Heart right ventricle (tissue), 16 donors: ENCODE measurements around the gene S100A11. TPM values are rescaled to one million over a fixed set of nuclear protein-coding genes. Genes with fewer than 3 reads are reported as not detected.
A peak's percentile ranks its signal among the peaks of the same experiment; 100 is the strongest.

Source experiments
- ATAC-seq, 8 donors: fragments of 200-7000 bp; cut with Tn5 transposase; one replicate each; pipeline ENCODE4 v1.9.1; 2020; ENCODE audit warnings: mild to moderate bottlenecking in 8 of 8, moderate library complexity in 8 of 8, moderate number of reproducible peaks in 1 of 8
- DNase-seq, 2 donors: peaks; one replicate each; pipeline ENCODE4 v3.0.0-alpha.2; 2020
- H3K27ac ChIP-seq, 10 donors: fragments of 200-600 bp; sonication (generic) in 2 of 10; one replicate each; pipeline versions ENCODE4 v1.5.0 to v1.8.0; 2020 to 2022; ENCODE audit warnings: mild to moderate bottlenecking in 3 of 10
- H3K27me3 ChIP-seq, 7 donors: fragments of 200-600 bp; one replicate each; pipeline ENCODE4 v1.8.0; 2021 to 2022; ENCODE audit warnings: mild to moderate bottlenecking in 2 of 7
- H3K36me3 ChIP-seq, 9 donors: fragments of 200-600 bp; sonication (generic) in 1 of 9; one replicate each; pipeline versions ENCODE4 v1.5.0 to v1.8.0; 2020 to 2022; ENCODE audit warnings: mild to moderate bottlenecking in 2 of 9
- H3K4me1 ChIP-seq, 9 donors: fragments of 200-600 bp; sonication (generic) in 1 of 9; one replicate each; pipeline versions ENCODE4 v1.5.0 to v1.8.0; 2020 to 2022; ENCODE audit warnings: mild to moderate bottlenecking in 4 of 9
- H3K4me3 ChIP-seq, 10 donors: fragments of 200-600 bp; sonication (generic) in 2 of 10; one replicate each; pipeline versions ENCODE4 v1.5.0 to v1.8.0; 2020 to 2022; ENCODE audit warnings: mild to moderate bottlenecking in 7 of 10, moderate library complexity in 2 of 10
- H3K9me3 ChIP-seq, 11 donors: fragments of 200-600 bp in 10 of 11; sonication (generic) in 2 of 11; one replicate each; pipeline versions ENCODE4 v1.5.0 to v1.8.0; 2013 to 2022; ENCODE audit warnings: mild to moderate bottlenecking in 2 of 11, control low read depth in 1 of 11, moderate library complexity in 1 of 11
- whole genome bisulfite sequencing, 2 donors: extraction: QIAGEN DNeasy Blood & Tissue Kit; methylation state at CpG; one replicate each; pipeline ENCODE4 v1.1.7; 2013; ENCODE audit warnings: inconsistent platforms in 1 of 2; 5-methylcytosine and 5-hydroxymethylcytosine counted together
- intact Hi-C, 10 donors: fragments of 100-400 bp; cut with DNase I; formaldehyde crosslinking; loops; one replicate each; pipeline versions ENCODE4 v1.11.1 to v1.14.2; 2022
- polyA plus RNA-seq, 2 donors: library from polyadenylated mRNA; stranded (reverse); fragments of 200-250 nt; gene quantifications; one replicate each; pipeline ENCODE4 v1.2.3, GENCODE V29; 2013
- total RNA-seq, 10 donors: library from RNA; stranded (reverse); fragmentation: NEBNext Ultra II Directional in 3 of 10; extraction: Animal tissue kit (Norgen Biotek cat#: 25700) in 3 of 10; gene quantifications; one replicate each; pipeline versions ENCODE4 v1.2.1 to v1.2.4, GENCODE V29; 2021 to 2023
- TF ChIP-seq, protein P1 (sequence below), 9 donors: fragments of 200-600 bp; sonication (generic) in 2 of 9; IDR thresholded peaks; one replicate each; pipeline versions ENCODE4 v1.5.0 to v1.8.0; 2021 to 2022; ENCODE audit warnings: antibody characterized with exemption in 9 of 9, mild to moderate bottlenecking in 5 of 9, moderate library complexity in 1 of 9
- donor health status: Arrhythmogenic right ventricular cardiomyopathy.
- donor health status: ischemic (EF 13 %, LVEDD 7.1; RV severe dilation, severe dysfunction).
- donor health status: healthy with polysubstance abuse.
- donor health status: DM: no; HTN: yes; CAD: no.
- donor health status: DM: no; HTN: no; CAD: no.
- donor health status: ischemic (EF 25% LVEDD 6.9; RV normal size, moderate dysfunction).
- donor health status: ischemic (EF 25% LVEDD 5.7; RV mildly dilated, moderate dysfunction).
- donor health status: healthy.
- donor health status: DM: yes; HTN: yes; CAD: no.
- donor health status: Ischemic cardiomyopathy.
- donor health status: ischemic (EF 35%, LVEDD 5.7; RV mildly dilated, moderate dysfunction).
- donor health status: nonischemic (EF 11% LVEDD 7.7; RV severe dilation, severe dysfunction).
- donor health status: DM: yes; HTN: yes; CAD: no.
- donor health status: PGD.
- donor health status: ischemic (EF 29% LVEDD 5.4; RV normal size, mild dysfunction).
- donor health status: nonischemic (EF 23%, LVEDD 6.1; RV moderate dilation, normal function).

Gene S100A11
- total and polyA plus RNA-seq, 12 donors = 41.4 to 593 (median 56.7) TPM

DNA sequence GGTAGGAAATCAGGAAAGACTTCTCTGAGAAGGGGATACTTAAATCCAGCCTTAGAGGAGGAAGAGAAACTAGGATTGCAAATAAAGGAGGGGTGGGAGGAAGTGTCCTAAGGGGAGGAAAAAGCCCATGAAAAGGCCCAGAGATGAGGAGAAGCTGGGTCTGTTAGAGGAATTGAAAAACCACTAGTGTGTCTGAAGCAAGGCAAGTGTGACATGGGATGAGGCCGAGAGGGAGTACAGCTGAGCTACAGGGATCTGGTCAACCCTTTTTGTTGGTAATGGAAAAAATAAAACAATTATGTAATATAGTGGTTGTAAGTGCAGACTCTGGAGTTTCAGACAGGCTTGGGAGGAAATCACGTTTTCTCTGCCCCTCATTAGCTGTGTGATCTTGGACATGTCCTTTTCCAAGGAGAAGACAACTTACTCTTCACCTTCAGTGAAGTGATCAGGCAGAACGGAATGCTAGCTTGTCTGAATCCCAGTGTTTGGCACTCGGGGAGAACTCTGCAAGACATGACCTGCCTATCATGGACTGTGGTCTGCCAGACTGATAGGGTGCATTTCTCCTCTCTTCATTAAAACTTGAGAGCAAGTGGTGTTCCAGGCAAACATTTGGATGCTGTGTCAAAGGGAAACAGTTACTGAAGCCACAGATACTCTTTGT is 35.7 kb downstream of the S100A11 start:
- H3K27me3 ChIP-seq = no peaks in the 10 kb centered on the region
- WGBS, 2 donors = 39 to 61% methylated on average over 4 of the region's 4 CpGs
- TF ChIP-seq, protein P1, sequence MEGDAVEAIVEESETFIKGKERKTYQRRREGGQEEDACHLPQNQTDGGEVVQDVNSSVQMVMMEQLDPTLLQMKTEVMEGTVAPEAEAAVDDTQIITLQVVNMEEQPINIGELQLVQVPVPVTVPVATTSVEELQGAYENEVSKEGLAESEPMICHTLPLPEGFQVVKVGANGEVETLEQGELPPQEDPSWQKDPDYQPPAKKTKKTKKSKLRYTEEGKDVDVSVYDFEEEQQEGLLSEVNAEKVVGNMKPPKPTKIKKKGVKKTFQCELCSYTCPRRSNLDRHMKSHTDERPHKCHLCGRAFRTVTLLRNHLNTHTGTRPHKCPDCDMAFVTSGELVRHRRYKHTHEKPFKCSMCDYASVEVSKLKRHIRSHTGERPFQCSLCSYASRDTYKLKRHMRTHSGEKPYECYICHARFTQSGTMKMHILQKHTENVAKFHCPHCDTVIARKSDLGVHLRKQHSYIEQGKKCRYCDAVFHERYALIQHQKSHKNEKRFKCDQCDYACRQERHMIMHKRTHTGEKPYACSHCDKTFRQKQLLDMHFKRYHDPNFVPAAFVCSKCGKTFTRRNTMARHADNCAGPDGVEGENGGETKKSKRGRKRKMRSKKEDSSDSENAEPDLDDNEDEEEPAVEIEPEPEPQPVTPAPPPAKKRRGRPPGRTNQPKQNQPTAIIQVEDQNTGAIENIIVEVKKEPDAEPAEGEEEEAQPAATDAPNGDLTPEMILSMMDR (IDR thresholded peaks at IDR 0.05) = no peak
- no peak for DNase-seq
- peak in 7 of 8 donors; percentile 16 to 69 (median 39) for ATAC-seq
- peaks cover 0 to 34% (median 10%) of the 10 kb centered on the region in 9 donors for H3K4me1 ChIP-seq
- H3K36me3 ChIP-seq = no peaks in the 10 kb centered on the region
- H3K4me3 ChIP-seq = no peak overlapping the region
- no peaks in the 10 kb centered on the region for H3K9me3 ChIP-seq
- peak overlapping the region in 7 of 10 donors; percentile 23 to 79 (median 44) for H3K27ac ChIP-seq
- intact Hi-C loops = loop anchor here in 5 of 10 donors (1.0 to 5.0 kb wide), 3 partner anchors 34 to 67 kb away; no protein-coding TSS in a partner anchor

GRCh38 chr1:151998611-151999362 is 38.0 kb downstream of the S100A11 start:
- peaks cover 0 to 5% (median 0%) of the 10 kb centered on the region in 7 donors for H3K27me3 ChIP-seq
- DNase-seq (no peak), ATAC-seq (no peak)
- H3K4me1 ChIP-seq = peaks cover 0 to 40% (median 24%) of the 10 kb centered on the region in 9 donors
- intact Hi-C loops = loop anchor here in 4 of 10 donors (1.0 to 5.0 kb wide), 3 partner anchors 64 to 66 kb away; no protein-coding TSS in a partner anchor
- no peak overlapping the region for H3K4me3 ChIP-seq
- H3K36me3 ChIP-seq = no peaks in the 10 kb centered on the region
- H3K27ac ChIP-seq = no peak overlapping the region
- TF ChIP-seq, protein P1 (IDR thresholded peaks at IDR 0.05) = no peak
- no peaks in the 10 kb centered on the region for H3K9me3 ChIP-seq

GRCh38 chr1:151997284-151997570 is 39.6 kb downstream of the S100A11 start:
- no peak for ATAC-seq
- 97% methylated on average over 1 of the region's 1 CpG for WGBS, 2 donors

GRCh38 chr1:151995774-151996173 is 41.0 kb downstream of the S100A11 start:
- Histone ChIP-seq H3K27me3 (peaks cover 0 to 5% (median 0%) of the 10 kb centered on the region in 7 donors), H3K4me3 (no peak overlapping the region), H3K27ac (no peak overlapping the region), H3K9me3 (no peaks in the 10 kb centered on the region), H3K36me3 (no peaks in the 10 kb centered on the region), H3K4me1 (peaks cover 8 to 42% (median 29%) of the 10 kb centered on the region in 9 donors)
- intact Hi-C loops = loop anchor here in 8 of 10 donors (1.0 to 5.0 kb wide), 7 partner anchors 27 to 63 kb away; no protein-coding TSS in a partner anchor
- 76 to 84% methylated on average over 2 of the region's 2 CpGs for WGBS, 2 donors
- TF ChIP-seq, protein P1 (IDR thresholded peaks at IDR 0.05) = no peak
- ATAC-seq = no peak
- no peak for DNase-seq

More at GRCh38 chr1:151997284-151997570, 39.6 kb downstream of the S100A11 start:
- intact Hi-C loops = loop anchor here in 7 of 10 donors (2.0 to 5.0 kb wide), 4 partner anchors 28 to 65 kb away; no protein-coding TSS in a partner anchor
- DNase-seq = no peak
- Histone ChIP-seq H3K4me1 (peaks cover 0 to 42% (median 28%) of the 10 kb centered on the region in 9 donors), H3K36me3 (no peaks in the 10 kb centered on the region), H3K9me3 (no peaks in the 10 kb centered on the region), H3K27ac (no peak overlapping the region), H3K4me3 (no peak overlapping the region), H3K27me3 (peaks cover 0 to 5% (median 0%) of the 10 kb centered on the region in 7 donors)
- TF ChIP-seq, protein P1 (IDR thresholded peaks at IDR 0.05) = no peak
